Measurements from ENCODE around the gene ADSS1. TPM values are rescaled to one million over a fixed set of nuclear protein-coding genes. Genes with fewer than 3 reads are reported as not detected.

ADSS1 gene
- polyA plus RNA-seq, 1 of the 3 experiments (the other 2 are of a cell fraction) = 14.3 TPM

DNA sequence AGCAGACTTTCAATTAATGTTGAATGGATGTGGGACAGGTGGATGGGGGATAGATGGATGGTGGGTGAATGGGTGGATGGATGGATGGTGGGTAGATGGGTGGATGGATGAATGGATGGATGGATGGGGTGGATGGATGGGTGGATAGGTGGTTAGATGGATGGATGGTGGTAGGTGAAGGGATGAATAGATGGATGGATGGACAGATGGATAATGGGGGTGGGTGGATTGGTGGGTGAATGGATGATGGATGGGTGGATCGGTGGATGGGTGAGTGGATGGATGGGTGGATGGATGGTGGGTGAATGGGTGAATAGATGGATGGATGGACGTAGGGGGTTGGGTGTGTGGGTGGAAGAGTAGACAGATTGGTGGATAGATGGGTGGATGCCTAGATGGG lies 48.6 kb upstream of the ADSS1 start:
- Histone ChIP-seq H3K27ac (ENCODE audit: low read depth in 2 of 2, low read length in 1 of 2) (no peak overlapping the region), H3K36me3 (replicated peaks in 1 of 2; ENCODE audit: control insufficient read depth in 1 of 2, insufficient read depth in 2 of 2, low read length in 1 of 2) (no peaks in the 10 kb centered on the region), H3K4me2 (no peak overlapping the region), H3K4me3 (ENCODE audit: low read depth in 2 of 2, low read length in 1 of 2) (no peak overlapping the region), H3K79me2 (ENCODE audit: insufficient read depth) (no peaks in the 10 kb centered on the region; the same call in 1 of the 2 replicates), H4K20me1 (ENCODE audit: insufficient read depth) (no peaks in the 10 kb centered on the region), H3K4me1 (ENCODE audit: control insufficient read depth in 1 of 2, insufficient read depth in 2 of 2, low read depth in 1 of 2, low read length in 1 of 2) (peaks cover 3 to 9% of the 10 kb centered on the region in 2 experiments; a peak in 2 of 4 replicates), H3K9me3 (no peaks in the 10 kb centered on the region), H3F3A (replicated peaks; ENCODE audit: insufficient read depth) (no peaks in the 10 kb centered on the region), H2AFZ (ENCODE audit: low read depth) (no peak overlapping the region), H3K27me3 (ENCODE audit: insufficient read depth) (no peaks in the 10 kb centered on the region), H3K9me2 (no peaks in the 10 kb centered on the region), H3K9ac (no peak overlapping the region)
- 94% methylated on average over 2 of the region's 2 CpGs for WGBS (ENCODE audit: low lambda C conversion rate)
- ChIA-PET CTCF (interaction anchor here (1.1 kb wide), 1 partner anchor 16 kb away, joined by 4 read pairs; no protein-coding TSS in a partner anchor), POLR2A (no interaction called here)
- TF ChIP-seq MXI1 (IDR thresholded peaks at IDR 0.05; ENCODE audit: low read depth, low read length) (no peak), SMC3 (IDR thresholded peaks at IDR 0.05; ENCODE audit: low read depth, low read length) (no peak), YY1 (IDR thresholded peaks at IDR 0.05; ENCODE audit: low read depth) (no peak), ELF1 (IDR thresholded peaks at IDR 0.05) (no peak)
- TF ChIP-seq, protein P1, sequence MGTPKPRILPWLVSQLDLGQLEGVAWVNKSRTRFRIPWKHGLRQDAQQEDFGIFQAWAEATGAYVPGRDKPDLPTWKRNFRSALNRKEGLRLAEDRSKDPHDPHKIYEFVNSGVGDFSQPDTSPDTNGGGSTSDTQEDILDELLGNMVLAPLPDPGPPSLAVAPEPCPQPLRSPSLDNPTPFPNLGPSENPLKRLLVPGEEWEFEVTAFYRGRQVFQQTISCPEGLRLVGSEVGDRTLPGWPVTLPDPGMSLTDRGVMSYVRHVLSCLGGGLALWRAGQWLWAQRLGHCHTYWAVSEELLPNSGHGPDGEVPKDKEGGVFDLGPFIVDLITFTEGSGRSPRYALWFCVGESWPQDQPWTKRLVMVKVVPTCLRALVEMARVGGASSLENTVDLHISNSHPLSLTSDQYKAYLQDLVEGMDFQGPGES (IDR thresholded peaks at IDR 0.05; ENCODE audit: low read depth, low read length) = no peak
- no peak for DNase-seq

- 96% methylated on average over 6 of the region's 7 CpGs for WGBS (ENCODE audit: low lambda C conversion rate)
- no peaks in the 10 kb centered on the region; the same call in 1 of the 2 replicates for H3K79me2 ChIP-seq (ENCODE audit: insufficient read depth)
- no peaks in the 10 kb centered on the region for H3K36me3 ChIP-seq (replicated peaks in 1 of 2; ENCODE audit: control insufficient read depth in 1 of 2, insufficient read depth in 2 of 2, low read length in 1 of 2)
- H4K20me1 ChIP-seq (ENCODE audit: insufficient read depth) = no peaks in the 10 kb centered on the region
- POLR2A ChIA-PET = no interaction called here
- peaks cover 11 to 13% of the 10 kb centered on the region in 2 experiments; a peak in 3 of 4 replicates for H3K4me1 ChIP-seq (ENCODE audit: control insufficient read depth in 1 of 2, insufficient read depth in 2 of 2, low read depth in 1 of 2, low read length in 1 of 2)
- DNase-seq = no peak
- H3K4me3 ChIP-seq (ENCODE audit: low read depth in 2 of 2, low read length in 1 of 2) = no peak overlapping the region
- H3F3A ChIP-seq (replicated peaks; ENCODE audit: insufficient read depth) = peaks cover 3% of the 10 kb centered on the region
- H3K9me3 ChIP-seq = no peaks in the 10 kb centered on the region
- no peak overlapping the region for H3K4me2 ChIP-seq
- TF ChIP-seq FOXJ3 (CRISPR knock-in tag; IDR thresholded peaks at IDR 0.05) (no peak), EP300 (IDR thresholded peaks at IDR 0.05; ENCODE audit: borderline replicate concordance in 1 of 2, low read depth in 1 of 2, low read length in 1 of 2) (no peak), FOXM1 (IDR thresholded peaks at IDR 0.05; ENCODE audit: low read depth) (no peak)
- H3K9me2 ChIP-seq = no peaks in the 10 kb centered on the region
- CTCF ChIA-PET = no interaction called here
- no peak overlapping the region for H3K27ac ChIP-seq (ENCODE audit: low read depth in 2 of 2, low read length in 1 of 2)
- no peaks in the 10 kb centered on the region for H3K27me3 ChIP-seq (ENCODE audit: insufficient read depth)
- no peak overlapping the region for H2AFZ ChIP-seq (ENCODE audit: low read depth)
- H3K9ac ChIP-seq = no peak overlapping the region
Measured at GRCh38 chr14:104676130-104676693, 47.8 kb upstream of the ADSS1 start.

- Histone ChIP-seq H3K4me3 (ENCODE audit: low read depth in 2 of 2, low read length in 1 of 2) (no peak overlapping the region), H3K4me1 (ENCODE audit: control insufficient read depth in 1 of 2, insufficient read depth in 2 of 2, low read depth in 1 of 2, low read length in 1 of 2) (peaks cover 18% of the 10 kb centered on the region in 2 experiments; a peak in 3 of 4 replicates), H3K27me3 (ENCODE audit: insufficient read depth) (no peaks in the 10 kb centered on the region), H3K4me2 (no peak overlapping the region), H3F3A (replicated peaks; ENCODE audit: insufficient read depth) (peaks cover 7% of the 10 kb centered on the region), H3K9me3 (no peaks in the 10 kb centered on the region), H3K27ac (ENCODE audit: low read depth in 2 of 2, low read length in 1 of 2) (no peak overlapping the region), H3K9me2 (no peaks in the 10 kb centered on the region), H2AFZ (ENCODE audit: low read depth) (no peak overlapping the region), H4K20me1 (ENCODE audit: insufficient read depth) (no peaks in the 10 kb centered on the region), H3K36me3 (replicated peaks in 1 of 2; ENCODE audit: control insufficient read depth in 1 of 2, insufficient read depth in 2 of 2, low read length in 1 of 2) (no peaks in the 10 kb centered on the region), H3K9ac (no peak overlapping the region), H3K79me2 (ENCODE audit: insufficient read depth) (no peaks in the 10 kb centered on the region; the same call in 1 of the 2 replicates)
- POLR2A ChIA-PET = no interaction called here
- CTCF ChIA-PET = no interaction called here
- WGBS (ENCODE audit: low lambda C conversion rate) = 89% methylated on average over 21 of the region's 29 CpGs
- TF ChIP-seq EZH2phosphoT487 (IDR thresholded peaks at IDR 0.05; ENCODE audit: borderline replicate concordance, low read depth) (no peak), FOXJ3 (CRISPR knock-in tag; IDR thresholded peaks at IDR 0.05) (no peak), JUND (IDR thresholded peaks at IDR 0.05) (no peak), TEAD4 (IDR thresholded peaks at IDR 0.05; ENCODE audit: borderline replicate concordance, insufficient read depth) (no peak), REST (IDR thresholded peaks at IDR 0.05; ENCODE audit: low read depth, low read length) (no peak), SMC3 (IDR thresholded peaks at IDR 0.05; ENCODE audit: low read depth, low read length) (no peak), NFIC (IDR thresholded peaks at IDR 0.05; ENCODE audit: borderline replicate concordance) (no peak)
- TF ChIP-seq, protein P2, sequence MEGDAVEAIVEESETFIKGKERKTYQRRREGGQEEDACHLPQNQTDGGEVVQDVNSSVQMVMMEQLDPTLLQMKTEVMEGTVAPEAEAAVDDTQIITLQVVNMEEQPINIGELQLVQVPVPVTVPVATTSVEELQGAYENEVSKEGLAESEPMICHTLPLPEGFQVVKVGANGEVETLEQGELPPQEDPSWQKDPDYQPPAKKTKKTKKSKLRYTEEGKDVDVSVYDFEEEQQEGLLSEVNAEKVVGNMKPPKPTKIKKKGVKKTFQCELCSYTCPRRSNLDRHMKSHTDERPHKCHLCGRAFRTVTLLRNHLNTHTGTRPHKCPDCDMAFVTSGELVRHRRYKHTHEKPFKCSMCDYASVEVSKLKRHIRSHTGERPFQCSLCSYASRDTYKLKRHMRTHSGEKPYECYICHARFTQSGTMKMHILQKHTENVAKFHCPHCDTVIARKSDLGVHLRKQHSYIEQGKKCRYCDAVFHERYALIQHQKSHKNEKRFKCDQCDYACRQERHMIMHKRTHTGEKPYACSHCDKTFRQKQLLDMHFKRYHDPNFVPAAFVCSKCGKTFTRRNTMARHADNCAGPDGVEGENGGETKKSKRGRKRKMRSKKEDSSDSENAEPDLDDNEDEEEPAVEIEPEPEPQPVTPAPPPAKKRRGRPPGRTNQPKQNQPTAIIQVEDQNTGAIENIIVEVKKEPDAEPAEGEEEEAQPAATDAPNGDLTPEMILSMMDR (IDR thresholded peaks at IDR 0.05) = no peak
- DNase-seq = no peak
Measured at GRCh38 chr14:104676694-104677511, 47.1 kb upstream of the ADSS1 start.

Data from SK-N-SH (cell line).